HEK293 (cell line): ENCODE measurements around the gene NGRN.

Experiments used
- CTCF ChIA-PET: fragments of 350-600 bp; formaldehyde crosslinking; extraction: SDS; loops from one replicate; lab custom pipeline; 2021; ENCODE audit warnings: antibody characterized with exemption; lab: Yijun Ruan, JAX
- POLR2A ChIA-PET: fragments of 300-600 bp; formaldehyde crosslinking; extraction: SDS; loops from one replicate; lab custom pipeline; 2020; ENCODE audit warnings: antibody characterized with exemption, inconsistent platforms; lab: Yijun Ruan, JAX
- H3K27ac ChIP-seq: fragments of 200-500 bp; sonication (Bioruptor generic); 2 replicates; pipeline ENCODE4 v1.5.1; 2014; ENCODE audit warnings: low read depth, low read length, control low read depth, inconsistent platforms; ENCODE audit errors: extremely low read depth
- H3K36me3 ChIP-seq, 2 experiments: fragments of 200-500 bp in 1 of 2; sonication (Bioruptor generic) in 1 of 2; 1 replicate in 1 of 2; 2 replicates in 1 of 2; pipeline ENCODE4 v1.5.1; 2014 to 2017; ENCODE audit warnings: inconsistent platforms in 2 of 2, low read length in 2 of 2; ENCODE audit not compliant: control insufficient read depth in 2 of 2, insufficient read depth in 1 of 2
- H3K4me1 ChIP-seq: fragments of 200-500 bp; sonication (Bioruptor generic); 2 replicates; pipeline ENCODE4 v1.5.1; 2014; ENCODE audit warnings: mild to moderate bottlenecking, low read length, inconsistent platforms; ENCODE audit not compliant: control insufficient read depth, insufficient read depth
- H3K4me3 ChIP-seq: 2 replicates; pipeline ENCODE4 v1.5.1; 2011; ENCODE audit warnings: low read depth, mild to moderate bottlenecking, control low read depth, low read length, moderate library complexity
- H3K9me3 ChIP-seq: fragments of 200-500 bp; sonication (Bioruptor generic); 2 replicates; pipeline ENCODE4 v1.5.1; 2014; ENCODE audit warnings: low read depth, low read length, inconsistent platforms; ENCODE audit not compliant: control insufficient read depth, insufficient read depth
- PRDM10 ChIP-seq: fragments of 450-650 bp; formaldehyde crosslinking; IDR thresholded peaks from 2 replicates; pipeline ENCODE4 v1.5.1; 2016; ENCODE audit warnings: missing biosample characterization, missing genetic modification characterization
- SCRT2 ChIP-seq: fragments of 450-650 bp; formaldehyde crosslinking; IDR thresholded peaks from 2 replicates; pipeline ENCODE4 v1.5.1; 2016; ENCODE audit warnings: missing biosample characterization, missing genetic modification characterization
- SP2 ChIP-seq: fragments of 450-650 bp; formaldehyde crosslinking; IDR thresholded peaks from 2 replicates; pipeline ENCODE4 v1.5.1; 2016; ENCODE audit warnings: missing biosample characterization, missing genetic modification characterization
- ZBTB48 ChIP-seq: fragments of 450-650 bp; formaldehyde crosslinking; IDR thresholded peaks from 2 replicates; pipeline ENCODE4 v1.5.1; 2016; ENCODE audit warnings: missing biosample characterization, missing genetic modification characterization
- ZNF138 ChIP-seq: fragments of 450-650 bp; formaldehyde crosslinking; IDR thresholded peaks from 2 replicates; pipeline ENCODE4 v1.5.1; 2016; ENCODE audit warnings: missing biosample characterization, missing genetic modification characterization, borderline replicate concordance
- ZNF19 ChIP-seq: fragments of 450-650 bp; formaldehyde crosslinking; IDR thresholded peaks from 2 replicates; pipeline ENCODE4; 2016; ENCODE audit warnings: missing biosample characterization, missing genetic modification characterization, low read depth
- ZNF24 ChIP-seq: fragments of 450-650 bp; formaldehyde crosslinking; IDR thresholded peaks from 2 replicates; pipeline ENCODE4 v1.5.1; 2016; ENCODE audit warnings: missing biosample characterization, missing genetic modification characterization
- ZNF248 ChIP-seq: fragments of 450-650 bp; formaldehyde crosslinking; IDR thresholded peaks from 2 replicates; pipeline ENCODE4 v1.5.1; 2017; ENCODE audit warnings: missing biosample characterization, missing genetic modification characterization
- ZNF549 ChIP-seq: fragments of 450-650 bp; IDR thresholded peaks from 2 replicates; pipeline ENCODE4 v1.5.1; 2018; ENCODE audit warnings: missing biosample characterization, missing genetic modification characterization, mild to moderate bottlenecking, inconsistent platforms, moderate library complexity
- ZNF555 ChIP-seq: fragments of 450-650 bp; formaldehyde crosslinking; conservative IDR thresholded peaks from 2 replicates; pipeline ENCODE4 v1.5.1; 2017; ENCODE audit warnings: missing biosample characterization, mild to moderate bottlenecking, missing genetic modification characterization, inconsistent platforms
- ZNF610 ChIP-seq: fragments of 450-650 bp; formaldehyde crosslinking; IDR thresholded peaks from 2 replicates; pipeline ENCODE4 v1.5.1; 2016; ENCODE audit warnings: missing biosample characterization, missing genetic modification characterization, borderline replicate concordance
- ZNF654 ChIP-seq: fragments of 450-650 bp; formaldehyde crosslinking; IDR thresholded peaks from 2 replicates; pipeline ENCODE4 v1.5.1; 2016; ENCODE audit warnings: low read depth, missing biosample characterization, missing genetic modification characterization
- ZNF692 ChIP-seq: fragments of 450-650 bp; formaldehyde crosslinking; IDR thresholded peaks from 2 replicates; pipeline ENCODE4 v1.5.1; 2016; ENCODE audit warnings: missing biosample characterization, missing genetic modification characterization
- ZNF792 ChIP-seq: fragments of 450-650 bp; formaldehyde crosslinking; IDR thresholded peaks from 2 replicates; pipeline ENCODE4 v1.5.1; 2016; ENCODE audit warnings: missing biosample characterization, missing genetic modification characterization
- ZSCAN16 ChIP-seq: fragments of 450-650 bp; formaldehyde crosslinking; IDR thresholded peaks from 2 replicates; pipeline ENCODE4 v1.5.1; 2016; ENCODE audit warnings: missing biosample characterization, missing genetic modification characterization
- TF ChIP-seq, protein P1 (sequence below): fragments of 450-650 bp; formaldehyde crosslinking; IDR thresholded peaks from 2 replicates; pipeline ENCODE4 v1.5.1; 2016; ENCODE audit warnings: missing biosample characterization, missing genetic modification characterization
- TF ChIP-seq, protein P2 (sequence below): fragments of 450-650 bp; formaldehyde crosslinking; IDR thresholded peaks from 2 replicates; pipeline ENCODE4 v1.5.1; 2016; ENCODE audit warnings: missing biosample characterization, missing genetic modification characterization
- TF ChIP-seq, protein P3 (sequence below): fragments of 450-650 bp; formaldehyde crosslinking; IDR thresholded peaks from 2 replicates; pipeline ENCODE4 v1.5.1; 2017; ENCODE audit warnings: missing biosample characterization, missing genetic modification characterization

Gene NGRN

GRCh38 chr15:90222547-90222946 lies 42.9 kb upstream of the NGRN start (continued):
- no peak for TF ChIP-seq ZNF248 (tag by site-specific recombination)

GRCh38 chr15:90223441-90224165 lies 41.9 kb upstream of the NGRN start:
- TF ChIP-seq ZNF19 (tag by site-specific recombination) (no peak), ZNF555 (no peak), ZNF610 (tag by site-specific recombination) (no peak), ZNF549 (tag by site-specific recombination) (no peak), SP2 (tag by site-specific recombination) (no peak), ZNF24 (tag by site-specific recombination) (no peak), ZSCAN16 (tag by site-specific recombination) (no peak), ZNF138 (tag by site-specific recombination) (no peak), ZNF792 (no peak), PRDM10 (no peak), SCRT2 (no peak), ZNF692 (tag by site-specific recombination) (no peak), ZNF654 (tag by site-specific recombination) (no peak), ZBTB48 (tag by site-specific recombination) (no peak)
- TF ChIP-seq, protein P1, sequence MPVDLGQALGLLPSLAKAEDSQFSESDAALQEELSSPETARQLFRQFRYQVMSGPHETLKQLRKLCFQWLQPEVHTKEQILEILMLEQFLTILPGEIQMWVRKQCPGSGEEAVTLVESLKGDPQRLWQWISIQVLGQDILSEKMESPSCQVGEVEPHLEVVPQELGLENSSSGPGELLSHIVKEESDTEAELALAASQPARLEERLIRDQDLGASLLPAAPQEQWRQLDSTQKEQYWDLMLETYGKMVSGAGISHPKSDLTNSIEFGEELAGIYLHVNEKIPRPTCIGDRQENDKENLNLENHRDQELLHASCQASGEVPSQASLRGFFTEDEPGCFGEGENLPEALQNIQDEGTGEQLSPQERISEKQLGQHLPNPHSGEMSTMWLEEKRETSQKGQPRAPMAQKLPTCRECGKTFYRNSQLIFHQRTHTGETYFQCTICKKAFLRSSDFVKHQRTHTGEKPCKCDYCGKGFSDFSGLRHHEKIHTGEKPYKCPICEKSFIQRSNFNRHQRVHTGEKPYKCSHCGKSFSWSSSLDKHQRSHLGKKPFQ (tag by site-specific recombination) = no peak
- TF ChIP-seq, protein P2, sequence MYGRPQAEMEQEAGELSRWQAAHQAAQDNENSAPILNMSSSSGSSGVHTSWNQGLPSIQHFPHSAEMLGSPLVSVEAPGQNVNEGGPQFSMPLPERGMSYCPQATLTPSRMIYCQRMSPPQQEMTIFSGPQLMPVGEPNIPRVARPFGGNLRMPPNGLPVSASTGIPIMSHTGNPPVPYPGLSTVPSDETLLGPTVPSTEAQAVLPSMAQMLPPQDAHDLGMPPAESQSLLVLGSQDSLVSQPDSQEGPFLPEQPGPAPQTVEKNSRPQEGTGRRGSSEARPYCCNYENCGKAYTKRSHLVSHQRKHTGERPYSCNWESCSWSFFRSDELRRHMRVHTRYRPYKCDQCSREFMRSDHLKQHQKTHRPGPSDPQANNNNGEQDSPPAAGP (tag by site-specific recombination) = no peak
- TF ChIP-seq, protein P3, sequence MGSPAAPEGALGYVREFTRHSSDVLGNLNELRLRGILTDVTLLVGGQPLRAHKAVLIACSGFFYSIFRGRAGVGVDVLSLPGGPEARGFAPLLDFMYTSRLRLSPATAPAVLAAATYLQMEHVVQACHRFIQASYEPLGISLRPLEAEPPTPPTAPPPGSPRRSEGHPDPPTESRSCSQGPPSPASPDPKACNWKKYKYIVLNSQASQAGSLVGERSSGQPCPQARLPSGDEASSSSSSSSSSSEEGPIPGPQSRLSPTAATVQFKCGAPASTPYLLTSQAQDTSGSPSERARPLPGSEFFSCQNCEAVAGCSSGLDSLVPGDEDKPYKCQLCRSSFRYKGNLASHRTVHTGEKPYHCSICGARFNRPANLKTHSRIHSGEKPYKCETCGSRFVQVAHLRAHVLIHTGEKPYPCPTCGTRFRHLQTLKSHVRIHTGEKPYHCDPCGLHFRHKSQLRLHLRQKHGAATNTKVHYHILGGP (tag by site-specific recombination) = no peak
- TF ChIP-seq, all 188 proteins: peak for 0
- no peak overlapping the region for H3K4me3 ChIP-seq
- peaks cover 6% of the 10 kb centered on the region; the same call in 1 of the 2 replicates for H3K4me1 ChIP-seq
- CTCF ChIA-PET = interaction anchor here (0.6 to 12.1 kb wide), 5 partner anchors 9 to 76 kb away, joined by 3 to 275 read pairs (median 33); no protein-coding TSS in a partner anchor
- H3K9me3 ChIP-seq = no peaks in the 10 kb centered on the region
- no peak overlapping the region for H3K27ac ChIP-seq
- POLR2A ChIA-PET = interaction anchor here (2.0 kb wide), 1 partner anchor 10 kb away, joined by 7 read pairs; the partner anchor contains the start of genes CIB1 and GDPGP1
- peaks cover 9 to 51% of the 10 kb centered on the region in 2 experiments; a peak in 2 of 3 replicates for H3K36me3 ChIP-seq
